HG02852 (cell line): Measurements from ENCODE around the gene GJA3.

Source experiments
- ATAC-seq: cut with Tn5 transposase; IDR thresholded peaks from one replicate; pipeline ENCODE4 v1.9.1; 2021; ENCODE audit warnings: mild to moderate bottlenecking, moderate library complexity; ENCODE audit not compliant: unreplicated experiment

GJA3 gene

GRCh38 chr13:20160306-20161274 lies at the start of gene GJA3:
Gene GJA3 (minus strand): TSS chr13:20161052. CDS start chr13:20143288, 17,764 bp downstream.
- ATAC-seq = peak; percentile 66

GRCh38 chr13:20209948-20210347 lies 49.1 kb upstream of the GJA3 start:
- no peak for ATAC-seq

GRCh38 chr13:20206698-20207235 lies 45.9 kb upstream of the GJA3 start:
- ATAC-seq = no peak

GRCh38 chr13:20206065-20206697 lies 45.3 kb upstream of the GJA3 start:
- ATAC-seq = no peak

DNA sequence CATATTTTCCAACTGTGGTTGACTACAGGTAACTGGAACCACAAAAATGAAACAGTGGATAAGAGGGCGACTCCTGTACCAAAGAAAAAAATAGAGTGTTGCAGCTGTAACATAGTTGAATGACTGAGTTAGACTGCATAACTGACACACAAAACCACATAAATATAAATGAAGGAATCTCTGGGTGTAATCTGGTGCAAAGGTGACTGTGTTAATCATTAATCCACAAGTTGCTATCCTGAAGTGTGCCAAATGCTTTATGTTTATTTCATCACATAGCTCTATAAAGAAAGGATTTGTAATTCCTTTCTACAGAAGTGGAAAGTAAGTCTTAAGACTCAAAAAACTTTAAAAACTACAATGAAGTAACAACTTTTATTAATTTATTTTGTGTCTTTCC lies 37.9 kb upstream of the GJA3 start:
- no peak for ATAC-seq

- ATAC-seq = no peak
Observed at GRCh38 chr13:20197361-20197834, 36.5 kb upstream of the GJA3 start.

DNA sequence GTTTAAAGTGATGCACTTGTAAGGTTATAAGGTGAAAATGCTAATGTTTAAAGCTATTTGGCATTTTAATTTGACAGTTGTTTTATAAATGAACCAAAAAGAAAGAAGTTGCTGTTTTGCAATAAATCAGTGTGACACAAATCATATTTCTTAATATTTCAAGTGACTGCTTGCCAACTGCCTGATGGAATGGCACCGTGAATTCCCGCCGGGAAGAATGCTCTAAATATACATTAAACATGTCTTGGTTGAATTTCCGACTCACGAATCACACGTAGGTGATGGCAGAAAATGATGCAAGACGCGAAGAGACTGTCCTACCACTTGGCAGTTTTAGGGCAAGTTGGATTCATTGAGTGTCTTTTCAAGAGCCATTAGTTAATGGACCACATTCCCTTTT lies 34.9 kb upstream of the GJA3 start:
- ATAC-seq = no peak

GRCh38 chr13:20193907-20194631 lies 33.2 kb upstream of the GJA3 start:
- ATAC-seq = peak; percentile 33

GRCh38 chr13:20193162-20193906 lies 32.5 kb upstream of the GJA3 start:
- ATAC-seq = no peak

GRCh38 chr13:20192836-20193161 lies 31.9 kb upstream of the GJA3 start, which contains the start of gene GJB2:
Gene GJB2 (minus strand): TSS chr13:20192938. CDS start chr13:20189581, 3,357 bp downstream.
- ATAC-seq = no peak

GRCh38 chr13:20192158-20192835 lies 31.4 kb upstream of the GJA3 start:
- no peak for ATAC-seq

GRCh38 chr13:20191311-20192157 lies 30.7 kb upstream of the GJA3 start:
- no peak for ATAC-seq

- no peak for ATAC-seq
Observed at GRCh38 chr13:20190481-20191310, 29.8 kb upstream of the GJA3 start.

DNA sequence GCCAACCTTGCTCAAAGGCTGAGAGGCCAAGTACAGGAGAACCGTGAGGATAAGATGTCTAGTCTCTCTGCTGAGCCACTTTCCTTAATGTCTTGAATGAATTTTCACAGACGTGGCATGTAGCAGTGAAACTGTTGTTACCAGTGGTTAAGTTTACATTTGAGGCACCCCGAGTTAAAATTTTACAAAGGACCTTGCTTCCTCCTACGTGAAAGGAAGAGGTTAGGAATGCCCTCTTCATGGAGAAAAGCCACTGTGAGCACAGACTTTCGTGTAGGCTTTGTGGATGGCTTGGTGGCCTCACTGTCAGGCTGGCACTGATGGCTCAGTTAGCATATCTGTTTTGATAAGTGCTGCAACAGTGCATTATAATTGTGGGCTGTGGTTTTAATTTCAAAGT lies 29.2 kb upstream of the GJA3 start:
- ATAC-seq = no peak

DNA sequence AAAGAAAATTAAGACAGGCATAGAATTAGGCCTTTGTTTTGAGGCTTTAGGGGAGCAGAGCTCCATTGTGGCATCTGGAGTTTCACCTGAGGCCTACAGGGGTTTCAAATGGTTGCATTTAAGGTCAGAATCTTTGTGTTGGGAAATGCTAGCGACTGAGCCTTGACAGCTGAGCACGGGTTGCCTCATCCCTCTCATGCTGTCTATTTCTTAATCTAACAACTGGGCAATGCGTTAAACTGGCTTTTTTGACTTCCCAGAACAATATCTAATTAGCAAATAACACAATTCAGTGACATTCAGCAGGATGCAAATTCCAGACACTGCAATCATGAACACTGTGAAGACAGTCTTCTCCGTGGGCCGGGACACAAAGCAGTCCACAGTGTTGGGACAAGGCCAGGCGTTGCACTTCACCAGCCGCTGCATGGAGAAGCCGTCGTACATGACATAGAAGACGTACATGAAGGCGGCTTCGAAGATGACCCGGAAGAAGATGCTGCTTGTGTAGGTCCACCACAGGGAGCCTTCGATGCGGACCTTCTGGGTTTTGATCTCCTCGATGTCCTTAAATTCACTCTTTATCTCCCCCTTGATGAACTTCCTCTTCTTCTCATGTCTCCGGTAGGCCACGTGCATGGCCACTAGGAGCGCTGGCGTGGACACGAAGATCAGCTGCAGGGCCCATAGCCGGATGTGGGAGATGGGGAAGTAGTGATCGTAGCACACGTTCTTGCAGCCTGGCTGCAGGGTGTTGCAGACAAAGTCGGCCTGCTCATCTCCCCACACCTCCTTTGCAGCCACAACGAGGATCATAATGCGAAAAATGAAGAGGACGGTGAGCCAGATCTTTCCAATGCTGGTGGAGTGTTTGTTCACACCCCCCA lies 28.1 kb upstream of the GJA3 start:
- no peak for ATAC-seq

DNA sequence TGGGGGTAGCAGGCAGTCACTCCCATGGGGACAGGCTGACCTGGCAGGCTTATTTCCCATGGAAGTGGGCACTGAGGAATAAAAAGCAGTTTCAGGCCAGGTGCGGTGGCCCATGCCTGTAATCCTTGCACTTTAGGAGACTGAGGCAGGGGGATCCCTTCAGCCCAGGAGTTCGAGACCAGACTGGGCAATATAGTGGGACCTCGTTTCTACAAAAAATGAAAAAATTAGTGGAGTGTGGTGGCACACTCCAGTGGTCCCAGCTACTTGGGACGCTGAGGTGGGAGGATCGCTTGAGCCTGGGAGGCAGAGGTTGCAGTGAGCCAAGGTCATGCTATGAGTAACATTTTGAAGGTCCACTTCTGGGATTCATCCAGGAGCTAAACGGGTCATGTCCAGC lies 25.9 kb upstream of the GJA3 start:
- ATAC-seq = no peak
